Right kidney (tissue), 9 donors: Measurements from ENCODE around the gene IMMP2L.
"Not testable (repeated sequence)": the region's sequence is repeated elsewhere in the genome, so short reads cannot be mapped to it uniquely, and the experiment has no call there.

ENCODE experiments used
- DNase-seq: peaks from one replicate; pipeline ENCODE4 v3.0.0-alpha.2; 2016
- long read RNA-seq, 8 donors: transcript quantifications; one replicate each; lab custom pipeline, GENCODE V29; 2026

Gene IMMP2L
- long read RNA-seq, donor 1, partial matches to known transcripts = 6 of 6 reads
- long read RNA-seq, donor 1, other reads (novel, unspliced or antisense) = 0 of 6 reads
- long read RNA-seq, donor 2 = 0 reads
- long read RNA-seq, donor 3 = 0 reads
- long read RNA-seq, donor 4 = 0 reads
- long read RNA-seq, donor 5, partial matches to known transcripts = 20 of 20 reads
- long read RNA-seq, donor 5, other reads (novel, unspliced or antisense) = 0 of 20 reads
- long read RNA-seq, donor 6 = 0 reads
- long read RNA-seq, donor 7 = 0 reads
- long read RNA-seq, donor 8, partial matches to known transcripts = 26 of 26 reads
- long read RNA-seq, donor 8, other reads (novel, unspliced or antisense) = 0 of 26 reads

GRCh38 chr7:111561904-111562732 is at the start of gene IMMP2L:
Gene IMMP2L (minus strand): TSS chr7:111562492.
- DNase-seq = peak; percentile 97

- not testable (repeated sequence) for DNase-seq
These were observed 47.4 kb upstream of the IMMP2L start for GRCh38 chr7:111609483-111610254.

GRCh38 chr7:111607621-111608020 is 45.3 kb upstream of the IMMP2L start:
- DNase-seq = no peak

- no peak for DNase-seq
These were observed 43.0 kb upstream of the IMMP2L start for GRCh38 chr7:111605246-111605645.

- no peak for DNase-seq
These were observed 37.8 kb upstream of the IMMP2L start for GRCh38 chr7:111600091-111600490.

GRCh38 chr7:111595780-111596179 is 33.5 kb upstream of the IMMP2L start:
- DNase-seq = no peak

GRCh38 chr7:111594602-111595001 is 32.3 kb upstream of the IMMP2L start:
- no peak for DNase-seq

GRCh38 chr7:111593343-111593742 is 31.1 kb upstream of the IMMP2L start:
- DNase-seq = no peak

- no peak for DNase-seq
These were observed 25.8 kb upstream of the IMMP2L start for GRCh38 chr7:111588065-111588433.

- DNase-seq = no peak
These were observed 25.2 kb upstream of the IMMP2L start for GRCh38 chr7:111587410-111588064.

GRCh38 chr7:111586711-111587409 is 24.6 kb upstream of the IMMP2L start:
- DNase-seq = no peak

GRCh38 chr7:111581784-111582488 is 19.6 kb upstream of the IMMP2L start:
- DNase-seq = not testable (repeated sequence)

- not testable (repeated sequence) for DNase-seq
These were observed 18.9 kb upstream of the IMMP2L start for GRCh38 chr7:111581207-111581606.

- no peak for DNase-seq
These were observed 16.5 kb upstream of the IMMP2L start for GRCh38 chr7:111578754-111579153.

- DNase-seq = no peak
These were observed 9.4 kb upstream of the IMMP2L start for GRCh38 chr7:111571720-111572119.

- no peak for DNase-seq
These were observed 6.7 kb upstream of the IMMP2L start for GRCh38 chr7:111568870-111569462.

GRCh38 chr7:111568419-111568818 is 6.1 kb upstream of the IMMP2L start:
- DNase-seq = no peak

GRCh38 chr7:111564078-111564477 is 1.8 kb upstream of the IMMP2L start:
- DNase-seq = no peak

GRCh38 chr7:111561654-111561903 is 713 bp downstream of the IMMP2L start:
- no peak for DNase-seq

- peak; percentile 37 for DNase-seq
These were observed 1.3 kb downstream of the IMMP2L start for GRCh38 chr7:111560773-111561653.
